BE2C (cell line): Measurements from ENCODE around the gene PCK1.

Experiments
- DNase-seq: peaks from one replicate; pipeline ENCODE4 v3.0.0-alpha.2; 2020
- H3K27me3 ChIP-seq: fragments of 250-450 bp; sonication (Bioruptor Pico); 2 replicates; pipeline ENCODE4 v1.5.1; 2020; ENCODE audit warnings: mild to moderate bottlenecking
- H3K36me3 ChIP-seq: fragments of 250-450 bp; sonication (Bioruptor Pico); 2 replicates; pipeline ENCODE4 v1.5.1; 2020; ENCODE audit warnings: mild to moderate bottlenecking
- H3K4me1 ChIP-seq: fragments of 250-450 bp; sonication (Bioruptor Pico); 2 replicates; pipeline ENCODE4 v1.5.1; 2020
- H3K4me3 ChIP-seq: 2 replicates; pipeline ENCODE4 v1.5.1; 2011; ENCODE audit warnings: low read depth, low read length
- H3K9me3 ChIP-seq: fragments of 250-450 bp; sonication (Bioruptor Pico); 2 replicates; pipeline ENCODE4 v1.5.1; 2020
- CTCF ChIP-seq: IDR thresholded peaks from 2 replicates; pipeline ENCODE4 v1.5.1; 2012; ENCODE audit warnings: mild to moderate bottlenecking, low read depth, low read length

The PCK1 gene

GRCh38 chr20:57583289-57584257, 22.7 kb downstream of the PCK1 start:
- no peaks in the 10 kb centered on the region for H3K9me3 ChIP-seq
- TF ChIP-seq CTCF, result no peak
- no peaks in the 10 kb centered on the region for H3K36me3 ChIP-seq
- DNase-seq, result no peak
- H3K27me3 ChIP-seq, result peaks cover 13% of the 10 kb centered on the region
- no peak overlapping the region for H3K4me3 ChIP-seq
- no peaks in the 10 kb centered on the region for H3K4me1 ChIP-seq

- DNase-seq, result no peak
- TF ChIP-seq CTCF, result no peak
- H3K9me3 ChIP-seq, result no peaks in the 10 kb centered on the region
- H3K4me3 ChIP-seq, result no peak overlapping the region
- H3K4me1 ChIP-seq, result no peaks in the 10 kb centered on the region
- peaks cover 7% of the 10 kb centered on the region for H3K27me3 ChIP-seq
- no peaks in the 10 kb centered on the region for H3K36me3 ChIP-seq
Observed at GRCh38 chr20:57584768-57585461, 24.0 kb downstream of the PCK1 start.

- Histone ChIP-seq H3K4me1 (no peaks in the 10 kb centered on the region), H3K27me3 (peaks cover under 1% of the 10 kb centered on the region; the same call in 1 of the 2 replicates), H3K36me3 (no peaks in the 10 kb centered on the region), H3K4me3 (no peak overlapping the region), H3K9me3 (no peaks in the 10 kb centered on the region)
- TF ChIP-seq CTCF, result no peak
- no peak for DNase-seq
Observed at GRCh38 chr20:57585466-57586213, 24.7 kb downstream of the PCK1 start.

- Histone ChIP-seq H3K36me3 (no peaks in the 10 kb centered on the region), H3K4me3 (no peak overlapping the region), H3K9me3 (no peaks in the 10 kb centered on the region), H3K27me3 (no peaks in the 10 kb centered on the region; the same call in 1 of the 2 replicates), H3K4me1 (no peaks in the 10 kb centered on the region)
- no peak for DNase-seq
- no peak for TF ChIP-seq CTCF
Observed at GRCh38 chr20:57586370-57586793, 25.5 kb downstream of the PCK1 start.

- DNase-seq, result no peak
- Histone ChIP-seq H3K36me3 (no peaks in the 10 kb centered on the region), H3K9me3 (no peaks in the 10 kb centered on the region), H3K4me1 (no peaks in the 10 kb centered on the region), H3K27me3 (no peaks in the 10 kb centered on the region; the same call in 1 of the 2 replicates), H3K4me3 (no peak overlapping the region)
- TF ChIP-seq CTCF, result no peak
Observed at GRCh38 chr20:57586943-57587277, 26.0 kb downstream of the PCK1 start.
